ENCODE measurements around the gene AP4S1.

Gene AP4S1

DNA sequence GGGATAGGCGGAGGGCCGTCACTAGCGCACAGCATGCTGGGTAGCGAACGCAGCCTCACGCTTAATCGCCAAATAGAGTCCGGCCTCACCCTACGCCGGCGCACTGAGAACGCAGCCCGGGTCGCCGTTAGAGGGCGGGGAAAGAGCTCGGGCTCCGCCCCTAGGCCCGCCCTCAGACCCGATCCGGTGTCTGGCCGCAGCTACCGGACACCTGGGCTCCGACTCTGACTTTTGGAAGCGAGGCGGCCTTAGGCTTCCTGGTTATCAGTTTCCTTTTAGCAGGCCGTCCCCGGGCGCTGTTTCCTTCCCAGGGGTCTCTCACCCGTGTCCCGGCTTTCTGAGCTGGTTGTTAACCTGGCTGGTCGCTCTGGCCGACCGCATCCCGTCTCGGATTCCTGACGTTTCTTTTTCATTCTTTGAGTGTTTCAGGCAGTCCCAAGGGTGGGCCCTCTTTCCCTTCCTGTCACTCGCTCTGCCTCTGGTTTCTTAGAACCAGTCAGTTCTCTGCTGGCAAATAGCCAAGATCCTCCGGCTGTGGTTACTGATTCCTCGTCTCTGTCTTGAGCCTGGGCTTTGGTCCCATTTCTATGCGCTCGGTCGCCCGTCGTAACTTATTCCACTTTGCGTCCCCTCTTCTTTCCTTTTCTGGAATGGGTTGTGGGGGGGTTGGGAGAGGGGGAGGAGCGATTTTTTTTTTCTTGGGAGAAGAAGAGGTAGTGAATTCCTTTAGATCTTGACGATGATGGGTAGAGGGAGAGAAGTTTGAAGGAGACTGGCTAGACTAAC is 1.2 kb downstream of the AP4S1 start:
- Histone ChIP-seq H3K27me3 (replicated peaks in 2 of 5; ENCODE audit: control insufficient read depth in 4 of 5, insufficient read depth in 5 of 5, low read length in 4 of 5) (no peaks in the 10 kb centered on the region), H3K36me3 (ENCODE audit: control insufficient read depth in 4 of 4, insufficient read depth in 4 of 4, low read length in 3 of 4) (peaks cover 0 to 5% (median under 1%) of the 10 kb centered on the region in 4 experiments), H3K9me3 (ENCODE audit: control extremely low read depth in 1 of 5, control insufficient read depth in 4 of 5, insufficient read depth in 2 of 5, low read depth in 1 of 5, low read length in 4 of 5) (no peaks in the 10 kb centered on the region), H3K4me1 (ENCODE audit: control extremely low read depth in 1 of 4, control insufficient read depth in 4 of 4, insufficient read depth in 4 of 4, low read length in 3 of 4) (peaks cover 17 to 58% (median 23%) of the 10 kb centered on the region in 4 experiments), H3K27ac (ENCODE audit: insufficient read depth in 1 of 2, low read depth in 1 of 2, low read length in 2 of 2, poor library complexity in 1 of 2, severe bottlenecking in 2 of 2) (peak overlapping the region; percentile 89 to 96), H3K4me3 (ENCODE audit: control insufficient read depth in 1 of 7, extremely low read depth in 1 of 7, insufficient read depth in 4 of 7, low read depth in 2 of 7, low read length in 6 of 7) (peak overlapping the region; percentile 84 to 99 (median 98))
- DNase-seq = peak; percentile 95 to 98 (median 97)
- 0% methylated on average over 36 of the region's 48 CpGs for WGBS (ENCODE audit: insufficient coverage)
- POLR2A ChIA-PET = interaction anchor here (0.6 to 2.1 kb wide), 6 partner anchors 10 to 44 kb away, joined by 3 to 8 read pairs (median 6); no protein-coding TSS in a partner anchor
- CTCF ChIA-PET = interaction anchor here (0.6 to 1.6 kb wide), 5 partner anchors 11 to 56 kb away, joined by 3 to 5 read pairs (median 4); no protein-coding TSS in a partner anchor

DNA sequence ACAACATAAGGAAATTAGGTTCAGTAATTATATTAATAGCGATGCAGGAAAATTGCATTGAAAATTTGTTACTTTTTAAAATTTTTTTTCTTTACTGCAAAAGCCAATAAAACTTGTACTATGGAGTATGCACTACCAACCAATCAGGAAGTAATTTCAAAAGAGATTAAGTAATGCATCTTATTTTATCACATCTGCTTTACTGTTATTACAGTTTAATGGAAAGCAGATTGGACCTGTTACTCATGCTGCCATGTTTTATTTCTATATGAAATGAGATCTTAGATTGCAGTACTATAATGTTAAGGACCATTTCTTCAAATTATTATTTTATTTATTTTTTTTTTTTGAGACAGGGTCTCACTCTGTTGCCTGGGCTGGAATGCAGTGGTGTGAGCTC is 2.4 kb downstream of the AP4S1 start:
- DNase-seq = no peak
- Histone ChIP-seq H3K36me3 (ENCODE audit: control insufficient read depth in 4 of 4, insufficient read depth in 4 of 4, low read length in 3 of 4) (no peaks in the 10 kb centered on the region), H3K4me1 (ENCODE audit: control extremely low read depth in 1 of 4, control insufficient read depth in 4 of 4, insufficient read depth in 4 of 4, low read length in 3 of 4) (peaks cover 17 to 60% (median 25%) of the 10 kb centered on the region in 4 experiments), H3K27me3 (replicated peaks in 2 of 5; ENCODE audit: control insufficient read depth in 4 of 5, insufficient read depth in 5 of 5, low read length in 4 of 5) (no peaks in the 10 kb centered on the region), H3K27ac (ENCODE audit: insufficient read depth in 1 of 2, low read depth in 1 of 2, low read length in 2 of 2, poor library complexity in 1 of 2, severe bottlenecking in 2 of 2) (no peak overlapping the region), H3K4me3 (ENCODE audit: control insufficient read depth in 1 of 7, extremely low read depth in 1 of 7, insufficient read depth in 4 of 7, low read depth in 2 of 7, low read length in 6 of 7) (no peak overlapping the region), H3K9me3 (ENCODE audit: control extremely low read depth in 1 of 5, control insufficient read depth in 4 of 5, insufficient read depth in 2 of 5, low read depth in 1 of 5, low read length in 4 of 5) (no peaks in the 10 kb centered on the region)
- WGBS (ENCODE audit: insufficient coverage) = no CpG with 5 or more reads among the region's 1 CpG
- ChIA-PET POLR2A (no interaction called here), CTCF (interaction anchor here (0.9 to 1.5 kb wide), 4 partner anchors 11 to 55 kb away, joined by 3 to 4 read pairs (median 3); no protein-coding TSS in a partner anchor)

DNA sequence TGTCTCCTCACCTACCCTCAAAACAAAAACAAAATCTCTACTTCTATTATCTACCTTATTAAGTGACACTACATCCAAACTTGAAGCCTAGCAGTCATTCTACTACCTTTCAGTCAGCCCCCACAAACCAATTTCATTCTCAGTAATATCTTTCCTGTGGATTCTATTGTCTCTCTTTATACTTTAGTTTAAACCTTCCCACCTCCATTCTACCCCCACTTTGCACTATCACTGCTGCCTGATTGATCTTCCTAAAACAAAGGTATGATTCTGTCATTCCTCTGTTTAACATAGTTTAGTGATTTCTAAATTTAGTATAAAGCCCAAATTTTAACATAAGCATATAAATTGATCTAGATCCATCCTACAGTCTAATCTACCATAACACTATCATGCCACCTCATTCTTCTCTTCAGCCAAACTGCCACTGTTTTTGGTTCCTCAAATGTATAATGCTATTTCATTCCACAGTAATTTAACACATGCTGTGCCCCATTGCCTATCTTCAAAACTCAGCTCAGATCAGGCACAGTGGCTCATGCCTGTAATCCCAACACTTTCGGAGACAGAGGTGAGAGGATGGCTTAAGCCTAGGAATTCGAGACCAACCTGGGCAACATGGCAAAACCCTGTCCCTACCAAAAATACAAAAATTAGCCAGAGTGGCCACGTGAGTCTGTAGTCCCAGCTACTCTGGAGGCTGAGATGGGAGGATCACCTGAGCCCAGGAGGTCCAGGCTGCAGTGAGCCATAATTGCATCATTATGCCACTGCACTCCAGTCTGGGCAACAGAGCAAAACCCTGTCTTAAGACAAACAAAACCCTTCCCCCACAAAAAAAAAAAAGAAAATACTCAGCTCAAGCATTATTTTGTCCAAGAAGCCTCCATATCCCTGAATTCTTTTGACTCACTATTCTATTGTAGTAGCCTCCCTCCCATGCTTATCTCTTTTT is 3.8 kb downstream of the AP4S1 start:
- POLR2A ChIA-PET = no interaction called here
- Histone ChIP-seq H3K4me1 (ENCODE audit: control extremely low read depth in 1 of 4, control insufficient read depth in 4 of 4, insufficient read depth in 4 of 4, low read length in 3 of 4) (peaks cover 12 to 48% (median 19%) of the 10 kb centered on the region in 4 experiments), H3K4me3 (ENCODE audit: control insufficient read depth in 1 of 7, extremely low read depth in 1 of 7, insufficient read depth in 4 of 7, low read depth in 2 of 7, low read length in 6 of 7) (no peak overlapping the region), H3K9me3 (ENCODE audit: control extremely low read depth in 1 of 5, control insufficient read depth in 4 of 5, insufficient read depth in 2 of 5, low read depth in 1 of 5, low read length in 4 of 5) (no peaks in the 10 kb centered on the region), H3K27ac (ENCODE audit: insufficient read depth in 1 of 2, low read depth in 1 of 2, low read length in 2 of 2, poor library complexity in 1 of 2, severe bottlenecking in 2 of 2) (no peak overlapping the region), H3K36me3 (ENCODE audit: control insufficient read depth in 4 of 4, insufficient read depth in 4 of 4, low read length in 3 of 4) (no peaks in the 10 kb centered on the region), H3K27me3 (replicated peaks in 2 of 5; ENCODE audit: control insufficient read depth in 4 of 5, insufficient read depth in 5 of 5, low read length in 4 of 5) (no peaks in the 10 kb centered on the region)
- peak in 2 of 3 donors; percentile 32 to 51 for DNase-seq
- CTCF ChIA-PET = interaction anchor here (1.0 kb wide), 1 partner anchor 48 kb away, joined by 3 read pairs; no protein-coding TSS in a partner anchor
- no CpG with 5 or more reads among the region's 3 CpGs for WGBS (ENCODE audit: insufficient coverage)

DNA sequence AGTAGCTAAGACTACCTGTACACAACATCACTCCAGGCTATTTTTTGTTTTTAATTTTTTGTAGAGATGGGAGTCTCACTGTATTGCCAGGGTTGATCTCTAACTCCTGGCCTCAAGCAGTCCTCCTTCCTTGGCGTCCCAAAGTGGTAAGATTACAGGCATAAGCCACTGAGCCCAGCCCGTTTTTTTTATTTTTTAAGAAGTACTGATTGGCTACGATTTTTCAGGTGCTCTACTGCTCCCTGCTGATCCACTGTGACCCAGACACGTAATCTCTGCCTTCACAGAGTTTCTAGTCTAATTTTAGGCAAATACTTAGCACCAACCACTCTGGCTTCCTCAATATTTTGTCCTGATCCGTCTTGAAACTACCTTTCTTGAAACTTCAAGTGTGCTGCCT is 5.0 kb downstream of the AP4S1 start:
- DNase-seq = no peak
- ChIA-PET POLR2A (no interaction called here), CTCF (no interaction called here)
- peaks cover 7 to 38% (median 13%) of the 10 kb centered on the region in 4 experiments for H3K4me1 ChIP-seq (ENCODE audit: control extremely low read depth in 1 of 4, control insufficient read depth in 4 of 4, insufficient read depth in 4 of 4, low read length in 3 of 4)
- no peaks in the 10 kb centered on the region for H3K36me3 ChIP-seq (ENCODE audit: control insufficient read depth in 4 of 4, insufficient read depth in 4 of 4, low read length in 3 of 4)
- H3K4me3 ChIP-seq (ENCODE audit: control insufficient read depth in 1 of 7, extremely low read depth in 1 of 7, insufficient read depth in 4 of 7, low read depth in 2 of 7, low read length in 6 of 7) = no peak overlapping the region
- H3K9me3 ChIP-seq (ENCODE audit: control extremely low read depth in 1 of 5, control insufficient read depth in 4 of 5, insufficient read depth in 2 of 5, low read depth in 1 of 5, low read length in 4 of 5) = no peaks in the 10 kb centered on the region
- H3K27ac ChIP-seq (ENCODE audit: insufficient read depth in 1 of 2, low read depth in 1 of 2, low read length in 2 of 2, poor library complexity in 1 of 2, severe bottlenecking in 2 of 2) = no peak overlapping the region
- WGBS (ENCODE audit: insufficient coverage) = 93% methylated on average over 5 of the region's 5 CpGs
- no peaks in the 10 kb centered on the region for H3K27me3 ChIP-seq (replicated peaks in 2 of 5; ENCODE audit: control insufficient read depth in 4 of 5, insufficient read depth in 5 of 5, low read length in 4 of 5)

DNA sequence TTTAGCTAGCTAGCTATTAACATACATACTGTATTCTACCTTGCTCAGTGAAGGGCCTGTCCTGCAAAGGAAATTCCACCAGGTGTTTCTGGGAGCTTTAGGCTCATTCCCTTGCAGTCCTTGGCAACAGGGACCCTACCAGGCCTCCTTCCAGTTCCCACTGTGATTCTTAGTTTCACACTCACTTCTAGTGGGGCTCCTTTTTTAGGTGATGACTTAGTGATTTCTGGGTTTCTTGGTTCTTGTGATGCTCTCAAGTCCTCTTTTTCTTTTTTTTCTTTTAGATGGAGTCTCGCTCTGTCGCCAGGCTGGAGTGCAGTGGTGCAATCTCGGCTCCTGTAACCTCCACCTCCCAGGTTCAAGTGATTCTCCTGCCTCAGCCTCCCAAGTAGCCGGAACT is 11.1 kb downstream of the AP4S1 start:
- POLR2A ChIA-PET = no interaction called here
- Histone ChIP-seq H3K27me3 (replicated peaks in 2 of 5; ENCODE audit: control insufficient read depth in 4 of 5, insufficient read depth in 5 of 5, low read length in 4 of 5) (no peaks in the 10 kb centered on the region), H3K36me3 (ENCODE audit: control insufficient read depth in 4 of 4, insufficient read depth in 4 of 4, low read length in 3 of 4) (peaks cover 0 to 3% (median 0%) of the 10 kb centered on the region in 4 experiments), H3K4me1 (ENCODE audit: control extremely low read depth in 1 of 4, control insufficient read depth in 4 of 4, insufficient read depth in 4 of 4, low read length in 3 of 4) (peaks cover 0 to 3% (median 3%) of the 10 kb centered on the region in 4 experiments), H3K4me3 (ENCODE audit: control insufficient read depth in 1 of 7, extremely low read depth in 1 of 7, insufficient read depth in 4 of 7, low read depth in 2 of 7, low read length in 6 of 7) (no peak overlapping the region), H3K27ac (ENCODE audit: insufficient read depth in 1 of 2, low read depth in 1 of 2, low read length in 2 of 2, poor library complexity in 1 of 2, severe bottlenecking in 2 of 2) (no peak overlapping the region), H3K9me3 (ENCODE audit: control extremely low read depth in 1 of 5, control insufficient read depth in 4 of 5, insufficient read depth in 2 of 5, low read depth in 1 of 5, low read length in 4 of 5) (no peaks in the 10 kb centered on the region)
- CTCF ChIA-PET = no interaction called here
- no peak for DNase-seq
- 95% methylated on average over 3 of the region's 4 CpGs for WGBS (ENCODE audit: insufficient coverage)

DNA sequence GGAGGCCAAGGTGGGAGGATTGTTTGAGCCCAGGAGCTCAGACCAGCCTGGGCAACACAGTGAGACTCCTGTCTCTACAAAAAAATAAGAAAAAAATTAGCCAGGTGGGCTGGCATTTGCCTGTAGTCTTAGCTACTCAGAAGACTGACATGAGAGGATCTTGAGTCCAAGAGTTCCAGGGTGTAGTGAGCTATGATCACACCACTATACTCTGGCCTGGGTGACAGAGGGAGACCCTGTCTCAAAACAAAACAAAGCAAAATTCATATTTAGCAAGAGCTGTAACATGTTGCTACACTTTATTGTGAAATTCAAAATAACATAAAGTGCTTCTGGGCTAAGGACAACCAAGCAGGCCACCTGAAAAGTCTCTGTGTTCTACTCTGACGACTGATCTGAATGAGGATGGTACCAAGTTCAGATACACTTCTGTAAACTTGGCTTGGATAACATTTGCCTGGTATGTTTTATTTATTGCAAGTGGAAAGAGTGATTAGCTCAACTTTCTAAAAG is 12.3 kb downstream of the AP4S1 start:
- Histone ChIP-seq H3K27ac (ENCODE audit: insufficient read depth in 1 of 2, low read depth in 1 of 2, low read length in 2 of 2, poor library complexity in 1 of 2, severe bottlenecking in 2 of 2) (peak overlapping the region in 1 of 2 experiments; percentile 37), H3K36me3 (ENCODE audit: control insufficient read depth in 4 of 4, insufficient read depth in 4 of 4, low read length in 3 of 4) (peaks cover 0 to 3% (median 0%) of the 10 kb centered on the region in 4 experiments), H3K27me3 (replicated peaks in 2 of 5; ENCODE audit: control insufficient read depth in 4 of 5, insufficient read depth in 5 of 5, low read length in 4 of 5) (no peaks in the 10 kb centered on the region), H3K4me1 (ENCODE audit: control extremely low read depth in 1 of 4, control insufficient read depth in 4 of 4, insufficient read depth in 4 of 4, low read length in 3 of 4) (no peaks in the 10 kb centered on the region), H3K4me3 (ENCODE audit: control insufficient read depth in 1 of 7, extremely low read depth in 1 of 7, insufficient read depth in 4 of 7, low read depth in 2 of 7, low read length in 6 of 7) (no peak overlapping the region), H3K9me3 (ENCODE audit: control extremely low read depth in 1 of 5, control insufficient read depth in 4 of 5, insufficient read depth in 2 of 5, low read depth in 1 of 5, low read length in 4 of 5) (no peaks in the 10 kb centered on the region)
- no peak for DNase-seq
- 83% methylated on average over 1 of the region's 1 CpG for WGBS (ENCODE audit: insufficient coverage)
- ChIA-PET CTCF (interaction anchor here (0.6 to 1.7 kb wide), 4 partner anchors 12 to 36 kb away, joined by 3 to 5 read pairs (median 4); partner anchors contain the start of genes AP4S1 and STRN3), POLR2A (interaction anchor here (1.8 kb wide), 1 partner anchor 11 kb away, joined by 7 read pairs; the partner anchor contains the start of genes AP4S1 and STRN3)
